Muscle layer of duodenum (tissue), 2 donors: ENCODE data around the gene CRIP3.

Experiments used
- H3K27ac ChIP-seq: one replicate; pipeline ENCODE4 v1.7.0; 2013; ENCODE audit warnings: mild to moderate bottlenecking, low read length
- H3K27me3 ChIP-seq: one replicate; pipeline ENCODE4 v1.7.0; 2013; ENCODE audit warnings: low read depth, mild to moderate bottlenecking, control low read depth, low read length
- H3K36me3 ChIP-seq, 2 donors: one replicate each; pipeline ENCODE4 v1.7.0; 2013; ENCODE audit warnings: low read length in 2 of 2, control low read depth in 1 of 2, mild to moderate bottlenecking in 1 of 2; ENCODE audit not compliant: insufficient read depth in 2 of 2, control insufficient read depth in 1 of 2
- H3K4me1 ChIP-seq, 2 donors: one replicate each; pipeline ENCODE4 v1.7.0; 2013; ENCODE audit warnings: low read length in 2 of 2, mild to moderate bottlenecking in 2 of 2, control low read depth in 1 of 2, moderate library complexity in 1 of 2; ENCODE audit not compliant: insufficient read depth in 2 of 2, control insufficient read depth in 1 of 2
- H3K4me3 ChIP-seq, 2 donors: one replicate each; pipeline ENCODE4 v1.7.0; 2013; ENCODE audit warnings: low read length in 2 of 2, low read depth in 1 of 2, mild to moderate bottlenecking in 1 of 2
- H3K9me3 ChIP-seq, 2 donors: one replicate each; pipeline ENCODE4 v1.7.0; 2013; ENCODE audit warnings: low read length in 2 of 2, control low read depth in 1 of 2, mild to moderate bottlenecking in 1 of 2; ENCODE audit not compliant: control insufficient read depth in 1 of 2
- donor health status: healthy.

CRIP3 gene

GRCh38 chr6:43277643-43278523 lies 30.7 kb downstream of the CRIP3 start:
- H3K4me1 ChIP-seq, result peaks cover 0 to 12% of the 10 kb centered on the region in 2 donors
- peak overlapping the region; percentile 86 for H3K27ac ChIP-seq
- H3K36me3 ChIP-seq, result no peaks in the 10 kb centered on the region
- no peak overlapping the region for H3K4me3 ChIP-seq
- H3K9me3 ChIP-seq, result no peaks in the 10 kb centered on the region
- peaks cover 7% of the 10 kb centered on the region for H3K27me3 ChIP-seq

- peaks cover 0 to 12% of the 10 kb centered on the region in 2 donors for H3K4me1 ChIP-seq
- no peaks in the 10 kb centered on the region for H3K9me3 ChIP-seq
- H3K27ac ChIP-seq, result peak overlapping the region; percentile 86
- H3K36me3 ChIP-seq, result no peaks in the 10 kb centered on the region
- no peak overlapping the region for H3K4me3 ChIP-seq
- peaks cover 7% of the 10 kb centered on the region for H3K27me3 ChIP-seq
Observed at GRCh38 chr6:43277306-43277642, 31.4 kb downstream of the CRIP3 start.

- Histone ChIP-seq H3K27me3 (peaks cover 7% of the 10 kb centered on the region), H3K9me3 (no peaks in the 10 kb centered on the region), H3K27ac (peak overlapping the region; percentile 86), H3K36me3 (no peaks in the 10 kb centered on the region), H3K4me3 (peak overlapping the region in 1 of 2 donors; percentile 50), H3K4me1 (peaks cover 0 to 12% of the 10 kb centered on the region in 2 donors)
Observed at GRCh38 chr6:43276577-43277305, 31.9 kb downstream of the CRIP3 start.

- peak overlapping the region in 1 of 2 donors; percentile 50 for H3K4me3 ChIP-seq
Observed at GRCh38 chr6:43275801-43276576, 32.6 kb downstream of the CRIP3 start.

GRCh38 chr6:43274916-43275597 lies 33.6 kb downstream of the CRIP3 start:
- Histone ChIP-seq H3K27ac (peak overlapping the region; percentile 31), H3K36me3 (no peaks in the 10 kb centered on the region), H3K9me3 (no peaks in the 10 kb centered on the region), H3K4me3 (peak overlapping the region; percentile 33 to 50), H3K27me3 (peaks cover 7% of the 10 kb centered on the region), H3K4me1 (peaks cover 0 to 12% of the 10 kb centered on the region in 2 donors)

More at GRCh38 chr6:43275801-43276576, 32.6 kb downstream of the CRIP3 start:
- H3K9me3 ChIP-seq, result no peaks in the 10 kb centered on the region
- no peaks in the 10 kb centered on the region for H3K36me3 ChIP-seq
- H3K4me1 ChIP-seq, result peaks cover 0 to 12% of the 10 kb centered on the region in 2 donors
- peaks cover 7% of the 10 kb centered on the region for H3K27me3 ChIP-seq
- H3K27ac ChIP-seq, result peak overlapping the region; percentile 86

- Histone ChIP-seq H3K9me3 (no peaks in the 10 kb centered on the region), H3K4me1 (peaks cover 0 to 20% of the 10 kb centered on the region in 2 donors), H3K27me3 (peaks cover 7% of the 10 kb centered on the region), H3K4me3 (peak overlapping the region; percentile 33 to 50), H3K36me3 (no peaks in the 10 kb centered on the region), H3K27ac (peak overlapping the region; percentile 31)
Observed at GRCh38 chr6:43274127-43274915, 34.3 kb downstream of the CRIP3 start.

- H3K4me1 ChIP-seq, result peaks cover 6 to 26% of the 10 kb centered on the region in 2 donors
- H3K36me3 ChIP-seq, result no peaks in the 10 kb centered on the region
- H3K9me3 ChIP-seq, result no peaks in the 10 kb centered on the region
- no peak overlapping the region for H3K27ac ChIP-seq
- no peak overlapping the region for H3K4me3 ChIP-seq
- peaks cover 7% of the 10 kb centered on the region for H3K27me3 ChIP-seq
Observed at GRCh38 chr6:43273707-43274106, 34.9 kb downstream of the CRIP3 start.

GRCh38 chr6:43271944-43272343 lies 36.7 kb downstream of the CRIP3 start:
- no peaks in the 10 kb centered on the region for H3K9me3 ChIP-seq
- H3K27me3 ChIP-seq, result peaks cover 7% of the 10 kb centered on the region
- H3K4me3 ChIP-seq, result no peak overlapping the region
- no peak overlapping the region for H3K27ac ChIP-seq
- peaks cover 15 to 22% of the 10 kb centered on the region in 2 donors for H3K4me1 ChIP-seq
- no peaks in the 10 kb centered on the region for H3K36me3 ChIP-seq

GRCh38 chr6:43271103-43271815 lies 37.4 kb downstream of the CRIP3 start:
- H3K4me3 ChIP-seq, result no peak overlapping the region
- H3K27me3 ChIP-seq, result peaks cover 5% of the 10 kb centered on the region
- H3K9me3 ChIP-seq, result no peaks in the 10 kb centered on the region
- no peak overlapping the region for H3K27ac ChIP-seq
- H3K4me1 ChIP-seq, result peaks cover 15 to 22% of the 10 kb centered on the region in 2 donors
- H3K36me3 ChIP-seq, result no peaks in the 10 kb centered on the region
